HG03280 (cell line): ENCODE data around the gene SPATA2.

Experiments
- ATAC-seq: cut with Tn5 transposase; IDR thresholded peaks from one replicate; pipeline ENCODE4 v1.9.1; 2021; ENCODE audit warnings: mild to moderate bottlenecking, moderate library complexity; ENCODE audit not compliant: unreplicated experiment

The SPATA2 gene

DNA sequence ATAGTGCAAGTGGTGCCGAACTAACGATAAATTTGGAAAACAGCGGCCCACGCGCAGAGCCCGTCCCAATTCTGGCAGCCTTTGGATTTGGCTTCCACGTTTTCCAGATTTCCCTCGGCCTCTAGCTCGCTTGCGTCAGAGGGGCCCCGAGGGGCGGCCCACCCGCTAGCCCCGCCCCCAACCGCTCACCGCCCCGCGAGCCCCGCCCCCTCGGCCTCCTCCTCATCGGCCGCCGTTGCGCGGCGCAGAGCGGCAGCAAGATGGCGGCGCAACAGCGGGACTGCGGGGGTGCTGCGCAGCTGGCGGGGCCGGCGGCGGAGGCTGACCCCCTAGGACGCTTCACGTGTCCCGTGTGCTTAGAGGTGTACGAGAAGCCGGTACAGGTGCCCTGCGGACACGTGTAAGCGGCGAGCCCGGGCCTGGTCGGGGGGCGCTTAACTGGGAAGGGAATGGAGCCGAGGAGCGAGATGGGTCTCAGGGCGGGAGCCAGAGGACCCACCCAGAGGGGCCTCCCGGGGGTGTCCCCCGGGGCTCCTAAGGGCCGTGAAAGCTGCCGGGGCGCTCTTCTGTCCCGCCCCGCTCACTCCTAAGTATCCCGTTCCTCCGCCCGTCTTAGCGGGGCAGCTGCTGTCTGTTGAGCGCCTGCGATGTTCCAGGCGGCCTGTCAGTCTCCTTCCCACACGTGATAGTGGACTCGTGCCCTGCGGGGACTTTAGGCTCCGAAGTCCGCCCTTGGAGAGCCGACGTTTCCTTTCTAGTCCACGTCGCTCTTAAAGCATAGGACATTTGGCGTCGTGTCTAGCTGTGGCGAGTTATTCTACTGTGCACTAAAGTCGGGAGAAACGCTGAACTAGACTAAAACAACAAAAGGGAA is 21.1 kb upstream of the SPATA2 start, which contains the start of gene RNF114:
RNF114 (plus strand) TSS at position 245 of the 874 bp plus-strand sequence; CDS start at position 261, 16 bp downstream.
- peak; percentile 83 for ATAC-seq

GRCh38 chr20:49935746-49936152 is 20.4 kb upstream of the SPATA2 start:
- peak; percentile 15 for ATAC-seq

- no peak for ATAC-seq
Measured at GRCh38 chr20:49929142-49929494, 13.8 kb upstream of the SPATA2 start.

- peak; percentile 69 for ATAC-seq
Measured at GRCh38 chr20:49928411-49929141, 13.2 kb upstream of the SPATA2 start.

- no peak for ATAC-seq
Measured at GRCh38 chr20:49925901-49926454, 10.6 kb upstream of the SPATA2 start.

GRCh38 chr20:49924247-49924646 is 8.9 kb upstream of the SPATA2 start:
- ATAC-seq, result no peak

- no peak for ATAC-seq
Measured at GRCh38 chr20:49919461-49919860, 4.1 kb upstream of the SPATA2 start.

- ATAC-seq, result no peak
Measured at GRCh38 chr20:49919009-49919408, 3.7 kb upstream of the SPATA2 start.

GRCh38 chr20:49918446-49918845 is 3.1 kb upstream of the SPATA2 start:
- no peak for ATAC-seq

- ATAC-seq, result no peak
Measured at GRCh38 chr20:49916146-49917002, 1.0 kb upstream of the SPATA2 start.

- ATAC-seq, result no peak
Measured at GRCh38 chr20:49915118-49915379, 280 bp downstream of the SPATA2 start.

GRCh38 chr20:49914310-49915117 is 815 bp downstream of the SPATA2 start:
- no peak for ATAC-seq

DNA sequence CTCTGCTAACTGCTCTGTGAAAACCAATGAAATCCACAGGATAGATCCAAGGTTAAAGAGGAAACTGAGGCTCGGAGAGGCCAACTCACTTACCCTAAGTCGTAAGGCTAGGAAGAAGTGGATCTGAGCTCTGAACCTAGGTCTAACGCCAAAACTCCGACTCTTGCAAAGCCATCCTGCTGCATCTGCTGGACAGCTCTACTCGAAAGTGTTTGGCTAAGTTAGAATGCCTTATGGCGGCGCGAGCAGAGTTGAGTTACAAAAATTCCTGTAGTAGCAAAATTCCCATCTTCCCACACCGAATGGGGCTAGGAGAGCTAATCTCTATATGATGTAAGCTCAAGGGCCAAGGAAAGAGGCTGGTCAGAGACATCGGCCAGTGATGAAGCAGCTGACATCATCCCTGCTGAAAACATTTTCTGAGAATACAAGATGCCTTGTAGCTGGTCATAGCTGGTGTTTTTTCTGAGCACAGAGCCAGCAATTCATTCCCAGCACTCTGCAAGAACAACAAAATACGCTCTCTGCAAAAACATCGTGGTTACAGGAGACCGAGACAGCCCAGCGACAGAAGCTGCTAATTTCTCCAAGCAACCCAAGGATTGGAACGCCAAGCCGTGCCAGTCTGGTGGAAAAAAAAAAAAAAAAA is 1.8 kb downstream of the SPATA2 start:
- no peak for ATAC-seq

- ATAC-seq, result no peak
Measured at GRCh38 chr20:49910340-49910706, 5.0 kb downstream of the SPATA2 start.

GRCh38 chr20:49909499-49910339 is 5.6 kb downstream of the SPATA2 start:
- ATAC-seq, result no peak

DNA sequence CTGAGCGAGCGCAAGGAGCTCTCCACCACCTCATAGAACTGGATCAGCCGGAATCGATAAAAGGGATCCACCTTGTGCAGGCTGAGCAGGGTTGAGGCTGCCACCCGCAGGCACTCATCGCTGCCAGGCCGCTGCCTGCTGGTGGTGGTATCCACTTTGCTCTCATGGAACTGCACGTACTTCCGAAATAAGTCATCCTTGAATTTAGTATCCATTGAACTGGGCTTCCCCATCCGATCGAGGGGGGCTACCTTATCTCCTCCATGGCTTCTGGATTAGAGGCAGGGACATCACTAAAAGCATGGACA is 7.1 kb downstream of the SPATA2 start:
- no peak for ATAC-seq

DNA sequence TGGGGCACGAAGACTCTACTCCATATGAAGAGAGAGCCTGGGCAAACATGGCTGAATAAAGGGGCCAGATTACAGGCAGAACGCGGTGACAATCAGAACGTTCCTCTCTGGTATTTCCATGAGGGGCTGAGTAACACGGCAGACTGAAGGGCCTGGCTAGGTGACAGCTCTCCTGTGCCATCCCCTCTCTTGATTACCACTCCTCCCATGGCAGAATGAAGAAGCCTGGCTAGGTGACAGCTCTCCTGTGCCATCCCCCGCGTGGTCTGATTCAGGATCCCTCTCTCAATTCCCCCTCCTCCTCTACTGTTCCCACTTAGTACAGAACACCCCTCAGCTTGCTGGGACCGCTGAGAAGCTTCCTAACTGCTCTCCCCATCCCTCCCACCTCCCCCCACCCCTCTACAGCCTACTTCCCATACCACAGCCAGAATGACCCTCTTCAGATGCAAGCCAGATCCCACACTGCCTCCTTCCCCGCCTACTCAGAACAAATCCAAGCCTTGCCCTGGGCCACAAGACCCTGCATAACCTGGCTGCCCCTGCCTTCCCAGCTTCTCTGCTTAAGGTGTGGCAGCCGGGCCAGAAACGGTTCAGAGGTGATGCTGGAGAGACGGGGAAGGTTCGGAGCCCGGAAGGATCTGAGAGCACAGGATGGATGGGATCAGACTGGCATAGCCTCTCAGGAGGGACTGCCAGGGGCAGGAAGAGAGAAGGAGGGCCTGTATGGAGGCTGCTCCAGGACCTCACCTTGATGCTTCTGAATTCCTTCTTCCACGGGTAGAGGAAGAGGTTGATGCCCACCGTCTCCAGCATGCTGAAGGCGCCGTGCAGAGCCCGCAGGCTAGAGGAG is 7.7 kb downstream of the SPATA2 start:
- ATAC-seq, result no peak

DNA sequence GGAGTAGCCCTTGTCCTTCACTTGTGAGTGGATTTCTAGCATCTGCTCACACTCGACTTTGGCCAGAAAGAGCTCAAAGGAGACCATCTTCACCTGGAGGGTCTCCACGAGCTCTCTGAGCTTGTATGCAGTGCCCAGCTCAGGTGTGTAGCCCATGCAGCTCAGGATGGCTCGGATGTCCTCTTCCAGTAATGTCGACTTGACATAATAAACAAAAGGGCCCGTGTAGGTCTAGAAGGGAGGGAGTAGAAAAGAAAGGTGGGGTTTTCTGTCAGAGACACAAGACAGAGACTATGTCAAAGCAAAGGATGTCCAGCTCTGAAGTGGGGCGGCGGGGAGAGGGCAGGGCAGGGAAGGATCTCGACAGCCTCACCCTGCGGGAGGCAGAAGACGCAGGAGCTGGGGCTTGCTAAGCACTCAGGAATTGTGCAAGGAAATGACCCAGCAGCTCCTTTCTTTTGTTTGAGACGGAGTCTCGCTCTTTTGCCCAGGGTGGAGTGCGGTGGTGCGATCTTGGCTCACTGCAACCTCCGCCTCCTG is 8.6 kb downstream of the SPATA2 start:
- ATAC-seq, result no peak
